Smooth muscle cell (in vitro differentiated cells): ENCODE data around the gene PRDX2. TPM values are rescaled to one million over a fixed set of nuclear protein-coding genes. Genes with fewer than 3 reads are reported as not detected.
"Not testable (repeated sequence)": the region's sequence is repeated elsewhere in the genome, so short reads cannot be mapped to it uniquely, and the experiment has no call there.

ENCODE experiments used
- DNase-seq: peaks from one replicate; lab custom pipeline; 2025; ENCODE audit not compliant: unreplicated experiment; lab: John Stamatoyannopoulos, UW
- H2AFZ ChIP-seq: fragments of 200-600 bp; sonication (generic); 2 replicates; pipeline ENCODE4 v1.6.0; 2016; ENCODE audit warnings: antibody characterized with exemption, low read depth, mild to moderate bottlenecking
- H3F3A ChIP-seq: fragments of 200-600 bp; sonication (generic); 2 replicates; pipeline ENCODE4 v1.6.0; 2017; ENCODE audit warnings: antibody characterized with exemption, low read depth
- H3K27ac ChIP-seq: fragments of 200-600 bp; sonication (generic); 2 replicates; pipeline ENCODE4 v1.5.1; 2016; ENCODE audit warnings: low read depth, mild to moderate bottlenecking
- H3K27me3 ChIP-seq: fragments of 200-600 bp; sonication (generic); 2 replicates; pipeline ENCODE4 v1.6.1; 2016; ENCODE audit warnings: low read depth, mild to moderate bottlenecking
- H3K36me3 ChIP-seq: fragments of 200-600 bp; sonication (generic); 2 replicates; pipeline ENCODE4 v1.5.1; 2016; ENCODE audit warnings: low read depth
- H3K4me1 ChIP-seq: fragments of 200-600 bp; sonication (generic); 2 replicates; pipeline ENCODE4 v1.5.1; 2016; ENCODE audit warnings: low read depth
- H3K4me2 ChIP-seq: fragments of 200-600 bp; sonication (generic); 2 replicates; pipeline ENCODE4 v1.6.0; 2016; ENCODE audit warnings: mild to moderate bottlenecking
- H3K4me3 ChIP-seq: fragments of 200-600 bp; sonication (generic); 2 replicates; pipeline ENCODE4 v1.5.1; 2016; ENCODE audit warnings: mild to moderate bottlenecking
- H3K79me2 ChIP-seq: fragments of 200-600 bp; sonication (generic); 2 replicates; pipeline ENCODE4 v1.6.0; 2016; ENCODE audit warnings: low read depth, mild to moderate bottlenecking
- H3K9ac ChIP-seq: fragments of 200-600 bp; sonication (generic); 2 replicates; pipeline ENCODE4 v1.6.0; 2016; ENCODE audit warnings: low read depth
- H3K9me3 ChIP-seq: fragments of 200-600 bp; sonication (generic); replicated peaks from 2 replicates; pipeline ENCODE4 v1.5.1; 2016; ENCODE audit warnings: low read depth
- H4K20me1 ChIP-seq: fragments of 200-600 bp; sonication (generic); 2 replicates; pipeline ENCODE4 v1.6.0; 2016; ENCODE audit warnings: low read depth
- CTCF ChIP-seq: fragments of 200-600 bp; sonication (generic); IDR thresholded peaks from 2 replicates; pipeline ENCODE4 v1.5.1; 2017; ENCODE audit warnings: borderline replicate concordance, mild to moderate bottlenecking, antibody characterized with exemption; ENCODE audit not compliant: insufficient read depth, poor library complexity, severe bottlenecking
- WGBS: methylation state at CpG from one replicate; pipeline ENCODE4 v1.1.7; 2016; ENCODE audit warnings: low lambda C conversion rate; 5-methylcytosine and 5-hydroxymethylcytosine counted together
- polyA plus RNA-seq: library from polyadenylated mRNA; unstranded; fragments of >200 nt; fragmentation: Nextera tagmentation; extraction: Ambion mirVana; gene quantifications from 2 replicates; pipeline ENCODE4 v1.2.1, GENCODE V29; 2016
- total RNA-seq: library from RNA; depleted of rRNA; stranded (reverse); fragments of >200 nt; gene quantifications from 2 replicates; pipeline ENCODE4 v1.2.3, GENCODE V29; 2014

PRDX2 gene
- total and polyA plus RNA-seq, 2 experiments from 2014 or later, result 371 to 400 TPM

DNA sequence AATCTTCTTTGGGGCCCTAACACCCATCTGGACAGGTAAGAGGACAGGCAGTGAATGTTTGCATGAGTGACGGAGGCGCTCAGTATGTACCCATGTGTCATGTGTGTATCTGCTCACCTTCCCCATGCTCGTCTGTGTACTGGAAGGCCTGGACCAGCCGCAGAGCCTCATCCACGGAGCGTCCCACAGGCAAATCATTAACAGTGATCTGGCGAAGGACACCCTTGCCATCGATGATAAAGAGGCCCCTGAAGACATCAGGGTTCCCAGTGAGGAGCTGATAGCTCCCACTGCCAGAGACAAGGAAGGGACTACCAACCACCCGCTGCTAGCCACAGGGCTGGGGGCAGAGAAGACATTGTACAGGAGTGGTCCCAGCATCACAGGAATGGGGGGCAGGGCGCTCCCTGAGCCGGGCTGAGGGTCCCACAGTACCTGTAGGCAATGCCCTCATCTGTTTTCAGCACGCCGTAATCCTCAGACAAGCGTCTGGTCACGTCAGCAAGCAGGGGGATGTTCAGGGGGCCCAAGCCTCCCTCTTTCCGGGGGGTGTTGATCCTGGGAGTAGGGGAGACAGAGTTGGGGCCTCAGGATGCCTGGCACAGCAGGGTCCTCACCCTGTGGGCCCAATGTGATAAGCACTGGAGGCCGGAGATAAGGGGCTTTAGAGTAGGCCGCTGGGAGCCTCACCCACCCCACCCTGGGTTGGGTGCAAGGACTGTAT lies 1.7 kb downstream of the PRDX2 start:
- peak overlapping the region; percentile 100 for H3K4me2 ChIP-seq
- H3K4me3 ChIP-seq, result peak overlapping the region; percentile 88
- H3K27ac ChIP-seq, result no peak overlapping the region
- peaks cover 11% of the 10 kb centered on the region for H3K4me1 ChIP-seq
- H3K79me2 ChIP-seq, result peaks cover 5% of the 10 kb centered on the region
- no peak for TF ChIP-seq CTCF
- peaks cover 9% of the 10 kb centered on the region for H3F3A ChIP-seq
- H3K9ac ChIP-seq, result no peak overlapping the region
- no peaks in the 10 kb centered on the region for H3K9me3 ChIP-seq
- H3K36me3 ChIP-seq, result no peaks in the 10 kb centered on the region
- DNase-seq, result no peak
- no peak overlapping the region for H2AFZ ChIP-seq
- WGBS, result 98% methylated on average over 18 of the region's 18 CpGs
- peaks cover 6% of the 10 kb centered on the region for H4K20me1 ChIP-seq
- no peaks in the 10 kb centered on the region for H3K27me3 ChIP-seq

- H3K9me3 ChIP-seq, H3K4me3 ChIP-seq, H3K27me3 ChIP-seq, H2AFZ ChIP-seq, H3K9ac ChIP-seq, DNase-seq, H3K27ac ChIP-seq, H3K36me3 ChIP-seq, H3K4me2 ChIP-seq: not testable (repeated sequence)
- Histone ChIP-seq H4K20me1 (peaks cover 18% of the 10 kb centered on the region), H3K4me1 (peaks cover 11% of the 10 kb centered on the region), H3K79me2 (peaks cover 13% of the 10 kb centered on the region), H3F3A (peaks cover 14% of the 10 kb centered on the region)
- 98% methylated on average over 7 of the region's 7 CpGs for WGBS
Measured at GRCh38 chr19:12797607-12798006, 4.0 kb downstream of the PRDX2 start.

GRCh38 chr19:12797141-12797587 lies 4.4 kb downstream of the PRDX2 start:
- 97% methylated on average over 6 of the region's 6 CpGs for WGBS
- peaks cover 22% of the 10 kb centered on the region for H4K20me1 ChIP-seq
- H3K9ac ChIP-seq, result no peak overlapping the region
- no peak overlapping the region for H3K4me2 ChIP-seq
- peaks cover 17% of the 10 kb centered on the region for H3K79me2 ChIP-seq
- DNase-seq, result no peak
- H3K4me1 ChIP-seq, result peaks cover 6% of the 10 kb centered on the region
- no peaks in the 10 kb centered on the region for H3K9me3 ChIP-seq
- no peak overlapping the region for H2AFZ ChIP-seq
- TF ChIP-seq CTCF, result no peak
- H3K27ac ChIP-seq, result no peak overlapping the region
- H3F3A ChIP-seq, result peaks cover 19% of the 10 kb centered on the region
- no peaks in the 10 kb centered on the region for H3K27me3 ChIP-seq
- no peaks in the 10 kb centered on the region for H3K36me3 ChIP-seq
- H3K4me3 ChIP-seq, result no peak overlapping the region

- no peaks in the 10 kb centered on the region for H3K36me3 ChIP-seq
- H3K4me1 ChIP-seq, result peaks cover 5% of the 10 kb centered on the region
- no peak overlapping the region for H3K9ac ChIP-seq
- peak; percentile 85 for TF ChIP-seq CTCF
- peaks cover 25% of the 10 kb centered on the region for H3F3A ChIP-seq
- DNase-seq, result no peak
- H4K20me1 ChIP-seq, result peaks cover 30% of the 10 kb centered on the region
- peak overlapping the region; percentile 47 for H3K4me2 ChIP-seq
- peak overlapping the region; percentile 96 for H3K27ac ChIP-seq
- no peaks in the 10 kb centered on the region for H3K27me3 ChIP-seq
- H3K4me3 ChIP-seq, result no peak overlapping the region
- H3K79me2 ChIP-seq, result peaks cover 25% of the 10 kb centered on the region
- 6% methylated on average over 18 of the region's 18 CpGs for WGBS
- no peaks in the 10 kb centered on the region for H3K9me3 ChIP-seq
- H2AFZ ChIP-seq, result no peak overlapping the region
Measured at GRCh38 chr19:12796146-12797071, 5.2 kb downstream of the PRDX2 start.
